BJ (cell line): Measurements from ENCODE around the gene TOM1L2. TPM values are rescaled to one million over a fixed set of nuclear protein-coding genes. Genes with fewer than 3 reads are reported as not detected.

Experiments
- CTCF ChIA-PET: fragments of 350-600 bp; formaldehyde crosslinking; extraction: SDS; loops from one replicate; lab custom pipeline; 2021; ENCODE audit warnings: antibody characterized with exemption, inconsistent platforms; lab: Yijun Ruan, JAX
- POLR2A ChIA-PET: fragments of 300-600 bp; sonication (Branson Sonifier 250); formaldehyde crosslinking; extraction: SDS; loops from one replicate; lab custom pipeline; 2021; ENCODE audit warnings: antibody characterized with exemption; lab: Charles Lee
- DNase-seq: peaks from one replicate; pipeline ENCODE4 v3.0.0-alpha.2; 2011; ENCODE audit warnings: low read depth
- H3K27me3 ChIP-seq: 2 replicates; pipeline ENCODE4 v1.6.0; 2011; ENCODE audit warnings: low read length; ENCODE audit not compliant: control insufficient read depth, insufficient read depth
- H3K36me3 ChIP-seq: 2 replicates; pipeline ENCODE4 v1.5.1; 2011; ENCODE audit warnings: low read length; ENCODE audit not compliant: control insufficient read depth, insufficient read depth
- H3K4me3 ChIP-seq: 2 replicates; pipeline ENCODE4 v1.5.1; 2011; ENCODE audit warnings: low read depth, mild to moderate bottlenecking, control low read depth, low read length
- polyA plus RNA-seq: library from polyadenylated mRNA; depleted of rRNA; stranded (reverse); fragments of >200 nt; gene quantifications from 2 replicates; pipeline ENCODE4 v1.2.3, GENCODE V29; 2011
- TF ChIP-seq, protein P1 (sequence below): IDR thresholded peaks from 2 replicates; pipeline ENCODE4 v1.5.1; 2011; ENCODE audit warnings: low read depth, mild to moderate bottlenecking, control low read depth, inconsistent platforms, low read length, moderate library complexity; ENCODE audit not compliant: insufficient read depth

The TOM1L2 gene
- polyA plus RNA-seq, 1 experiment: 39.6 TPM

- TF ChIP-seq, protein P1, sequence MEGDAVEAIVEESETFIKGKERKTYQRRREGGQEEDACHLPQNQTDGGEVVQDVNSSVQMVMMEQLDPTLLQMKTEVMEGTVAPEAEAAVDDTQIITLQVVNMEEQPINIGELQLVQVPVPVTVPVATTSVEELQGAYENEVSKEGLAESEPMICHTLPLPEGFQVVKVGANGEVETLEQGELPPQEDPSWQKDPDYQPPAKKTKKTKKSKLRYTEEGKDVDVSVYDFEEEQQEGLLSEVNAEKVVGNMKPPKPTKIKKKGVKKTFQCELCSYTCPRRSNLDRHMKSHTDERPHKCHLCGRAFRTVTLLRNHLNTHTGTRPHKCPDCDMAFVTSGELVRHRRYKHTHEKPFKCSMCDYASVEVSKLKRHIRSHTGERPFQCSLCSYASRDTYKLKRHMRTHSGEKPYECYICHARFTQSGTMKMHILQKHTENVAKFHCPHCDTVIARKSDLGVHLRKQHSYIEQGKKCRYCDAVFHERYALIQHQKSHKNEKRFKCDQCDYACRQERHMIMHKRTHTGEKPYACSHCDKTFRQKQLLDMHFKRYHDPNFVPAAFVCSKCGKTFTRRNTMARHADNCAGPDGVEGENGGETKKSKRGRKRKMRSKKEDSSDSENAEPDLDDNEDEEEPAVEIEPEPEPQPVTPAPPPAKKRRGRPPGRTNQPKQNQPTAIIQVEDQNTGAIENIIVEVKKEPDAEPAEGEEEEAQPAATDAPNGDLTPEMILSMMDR: no peak
- DNase-seq: no peak
- ChIA-PET POLR2A (no interaction called here), CTCF (interaction anchor here (0.8 to 1.2 kb wide), 3 partner anchors 9 to 107 kb away, joined by 3 to 4 read pairs (median 4); no protein-coding TSS in a partner anchor)
- Histone ChIP-seq H3K27me3 (no peaks in the 10 kb centered on the region), H3K36me3 (peaks cover 23% of the 10 kb centered on the region), H3K4me3 (no peak overlapping the region)
Measured at GRCh38 chr17:17882082-17882581, 90.1 kb downstream of the TOM1L2 start.

DNA sequence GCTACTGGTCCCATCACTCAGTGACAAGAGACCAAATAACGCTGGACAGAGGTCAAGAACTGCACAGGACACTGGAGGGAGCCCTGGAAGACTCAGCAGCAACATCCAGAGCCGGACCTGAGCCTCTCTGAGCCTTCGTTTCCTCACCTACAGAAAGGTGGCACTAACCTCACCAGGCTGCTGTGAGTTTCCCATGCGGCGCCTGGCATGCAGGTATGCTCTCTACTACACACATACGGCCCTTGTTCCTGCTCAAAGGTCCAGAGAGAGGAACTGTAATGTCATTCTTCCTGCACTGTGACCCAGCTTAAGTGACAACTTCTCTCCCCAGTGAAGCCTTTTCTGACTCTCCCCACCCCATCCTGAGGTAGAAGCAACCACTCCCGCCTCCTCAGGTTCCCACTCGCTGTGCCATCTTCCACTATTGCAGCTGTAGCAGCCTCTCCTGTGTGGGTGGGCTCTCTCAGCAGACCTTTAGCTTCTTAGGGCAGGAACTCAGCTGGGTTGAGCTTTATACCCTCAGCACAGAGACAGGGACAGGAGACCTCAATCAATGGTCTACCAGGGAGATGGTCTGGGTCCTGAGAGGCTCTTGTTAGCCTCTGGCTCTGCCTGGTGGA is 91.5 kb downstream of the TOM1L2 start:
- DNase-seq: no peak
- POLR2A ChIA-PET: no interaction called here
- H3K36me3 ChIP-seq: peaks cover 26% of the 10 kb centered on the region
- CTCF ChIA-PET: interaction anchor here (0.6 to 0.9 kb wide), 2 partner anchors 153 to 188 kb away, joined by 5 read pairs; no protein-coding TSS in a partner anchor
- no peaks in the 10 kb centered on the region for H3K27me3 ChIP-seq
- TF ChIP-seq, protein P1: no peak
- H3K4me3 ChIP-seq: no peak overlapping the region

GRCh38 chr17:17877529-17878358 is 94.5 kb downstream of the TOM1L2 start:
- DNase-seq: peak; percentile 64
- POLR2A ChIA-PET: interaction anchor here (0.6 to 0.7 kb wide), 2 partner anchors 206 to 234 kb away, joined by 3 to 4 read pairs; no protein-coding TSS in a partner anchor
- H3K4me3 ChIP-seq: no peak overlapping the region
- TF ChIP-seq, protein P1: peak; percentile 25
- CTCF ChIA-PET: interaction anchor here (1.5 to 3.0 kb wide), 7 partner anchors 14 to 198 kb away, joined by 4 to 19 read pairs (median 10); no protein-coding TSS in a partner anchor
- peaks cover 23% of the 10 kb centered on the region for H3K36me3 ChIP-seq
- H3K27me3 ChIP-seq: no peaks in the 10 kb centered on the region

GRCh38 chr17:17876959-17877528 is 95.2 kb downstream of the TOM1L2 start:
- Histone ChIP-seq H3K4me3 (no peak overlapping the region), H3K36me3 (peaks cover 18% of the 10 kb centered on the region), H3K27me3 (no peaks in the 10 kb centered on the region)
- DNase-seq: no peak
- TF ChIP-seq, protein P1: no peak
- ChIA-PET POLR2A (interaction anchor here (0.6 to 0.7 kb wide), 2 partner anchors 205 to 234 kb away, joined by 3 to 4 read pairs; no protein-coding TSS in a partner anchor), CTCF (interaction anchor here (1.0 to 3.0 kb wide), 8 partner anchors 14 to 197 kb away, joined by 3 to 19 read pairs (median 9); no protein-coding TSS in a partner anchor)
